PC-3 (cell line): ENCODE data around the gene FCER1A. TPM values are rescaled to one million over a fixed set of nuclear protein-coding genes. Genes with fewer than 3 reads are reported as not detected.

Experiments used
- ATAC-seq: fragments of 200-7000 bp; cut with Tn5 transposase; 2 replicates; pipeline ENCODE4 v1.9.1; 2020; ENCODE audit warnings: mild to moderate bottlenecking, moderate library complexity
- BruUV-seq: library from RNA; stranded (reverse); fragments of 400-500 nt; replicated peaks from 2 replicates; lab custom pipeline; 2021; lab: Mats Ljungman, UMichigan
- CTCF ChIA-PET: fragments of 300-600 bp; sonication (Branson Sonifier 250); formaldehyde crosslinking; loops from one replicate; lab custom pipeline; 2022; ENCODE audit warnings: antibody characterized with exemption; lab: Charles Lee
- POLR2A ChIA-PET: fragments of 300-600 bp; sonication (Branson Sonifier 250); formaldehyde crosslinking; loops from one replicate; lab custom pipeline; 2022; ENCODE audit warnings: antibody characterized with exemption; ENCODE audit not compliant: unreplicated experiment; lab: Charles Lee
- DNase-seq: peaks from one replicate; pipeline ENCODE4 v3.0.0-alpha.2; 2015
- H2AFZ ChIP-seq: fragments of 300-600 bp; sonication (generic); 2 replicates; pipeline ENCODE4 v1.6.0; 2016; ENCODE audit warnings: antibody characterized with exemption, low read length
- H3F3A ChIP-seq: fragments of 300-600 bp; sonication (generic); one replicate; pipeline ENCODE4 v1.6.0; 2017; ENCODE audit warnings: antibody characterized with exemption, low read length, control low read depth, mild to moderate bottlenecking; ENCODE audit not compliant: unreplicated experiment
- H3K27ac ChIP-seq: fragments of 300-600 bp; sonication (generic); 2 replicates; pipeline ENCODE4 v1.5.1; 2016; ENCODE audit warnings: mild to moderate bottlenecking, low read length
- H3K27me3 ChIP-seq: fragments of 300-600 bp; sonication (generic); 2 replicates; pipeline ENCODE4 v1.6.1; 2016; ENCODE audit warnings: low read length, mixed read lengths
- H3K36me3 ChIP-seq: fragments of 300-600 bp; sonication (generic); 2 replicates; pipeline ENCODE4 v1.6.1; 2016; ENCODE audit warnings: low read depth, mixed run types, low read length, mixed read lengths
- H3K4me1 ChIP-seq: fragments of 300-600 bp; sonication (generic); 2 replicates; pipeline ENCODE4 v1.5.1; 2016; ENCODE audit warnings: low read length; ENCODE audit not compliant: insufficient read depth
- H3K4me2 ChIP-seq: fragments of 300-600 bp; sonication (generic); 2 replicates; pipeline ENCODE4 v1.6.0; 2016; ENCODE audit warnings: low read length
- H3K4me3 ChIP-seq: fragments of 300-600 bp; sonication (generic); 2 replicates; pipeline ENCODE4 v1.5.1; 2016; ENCODE audit warnings: mild to moderate bottlenecking, low read length, mixed read lengths
- H3K79me2 ChIP-seq: fragments of 300-600 bp; sonication (generic); 2 replicates; pipeline ENCODE4 v1.6.1; 2017; ENCODE audit warnings: low read length, mixed read lengths
- H3K9ac ChIP-seq: fragments of 300-600 bp; sonication (generic); 2 replicates; pipeline ENCODE4 v1.6.0; 2016; ENCODE audit warnings: mild to moderate bottlenecking, low read length
- H3K9me2 ChIP-seq: fragments of 300-600 bp; sonication (generic); replicated peaks from 2 replicates; pipeline ENCODE4 v1.6.1; 2016; ENCODE audit warnings: mixed run types, low read length, mixed read lengths
- H3K9me3 ChIP-seq: fragments of 300-600 bp; sonication (generic); 2 replicates; pipeline ENCODE4 v1.6.1; 2016; ENCODE audit warnings: low read length, mixed read lengths
- H4K20me1 ChIP-seq: fragments of 300-600 bp; sonication (generic); 2 replicates; pipeline ENCODE4 v1.6.1; 2016; ENCODE audit warnings: low read length, mixed read lengths
- CTCF ChIP-seq: fragments of 300-600 bp; sonication (generic); conservative IDR thresholded peaks from 2 replicates; pipeline ENCODE4 v1.5.1; 2017; ENCODE audit warnings: antibody characterized with exemption, low read depth, mild to moderate bottlenecking, low read length
- EZH2 ChIP-seq: fragments of 300-600 bp; sonication (generic); IDR thresholded peaks from one replicate; pipeline ENCODE4 v1.6.1; 2017; ENCODE audit warnings: antibody characterized with exemption, mild to moderate bottlenecking, low read length; ENCODE audit not compliant: unreplicated experiment
- EZH2phosphoT487 ChIP-seq: fragments of 300-600 bp; sonication (generic); IDR thresholded peaks from 2 replicates; pipeline ENCODE4 v1.6.1; 2018; ENCODE audit warnings: mild to moderate bottlenecking, antibody characterized with exemption, low read length, borderline replicate concordance
- intact Hi-C: fragments of 100-400 bp; cut with micrococcal nuclease; formaldehyde crosslinking; loops from 2 replicates; pipeline ENCODE4 v1.9.0; 2023
- total RNA-seq: library from RNA; depleted of rRNA; stranded (reverse); fragments of >200 nt; gene quantifications from 2 replicates; pipeline ENCODE4 v1.2.3, GENCODE V29; 2014

The FCER1A gene
- total RNA-seq, 1 experiment from 2014 or later: not detected

DNA sequence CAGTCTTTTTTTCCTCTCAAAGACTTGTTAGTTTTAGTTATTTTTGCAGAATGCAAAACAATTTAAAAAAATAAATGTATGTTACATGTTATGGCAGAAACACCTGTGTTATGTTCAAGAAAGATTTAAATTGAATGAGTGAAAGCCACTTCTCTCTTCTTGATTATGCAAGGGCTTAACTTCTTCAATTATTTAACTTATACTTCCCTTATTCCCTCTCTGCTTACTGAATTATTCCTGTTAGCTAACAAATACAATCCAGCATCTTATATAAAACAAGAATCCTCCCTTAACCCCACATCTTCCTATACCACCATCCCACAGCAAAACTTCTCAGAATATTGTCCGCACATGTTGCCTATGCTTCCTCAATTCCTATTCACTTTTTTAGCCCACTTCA is 10.7 kb upstream of the FCER1A start:
- Histone ChIP-seq H3K27ac (no peak overlapping the region), H3K4me1 (no peaks in the 10 kb centered on the region), H3K9ac (no peak overlapping the region), H3K9me3 (no peaks in the 10 kb centered on the region), H4K20me1 (no peaks in the 10 kb centered on the region), H3F3A (no peaks in the 10 kb centered on the region), H3K36me3 (no peaks in the 10 kb centered on the region), H2AFZ (no peak overlapping the region), H3K4me3 (no peak overlapping the region), H3K27me3 (peaks cover 43% of the 10 kb centered on the region), H3K4me2 (no peak overlapping the region), H3K9me2 (no peaks in the 10 kb centered on the region), H3K79me2 (no peaks in the 10 kb centered on the region)
- ATAC-seq: no peak
- intact Hi-C loops: no loop called here
- no peak for DNase-seq
- CTCF ChIA-PET: no interaction called here
- POLR2A ChIA-PET: no interaction called here
- TF ChIP-seq EZH2phosphoT487: no peak
- TF ChIP-seq CTCF: no peak
- TF ChIP-seq EZH2: no peak
- no TSS peak for BruUV-seq

DNA sequence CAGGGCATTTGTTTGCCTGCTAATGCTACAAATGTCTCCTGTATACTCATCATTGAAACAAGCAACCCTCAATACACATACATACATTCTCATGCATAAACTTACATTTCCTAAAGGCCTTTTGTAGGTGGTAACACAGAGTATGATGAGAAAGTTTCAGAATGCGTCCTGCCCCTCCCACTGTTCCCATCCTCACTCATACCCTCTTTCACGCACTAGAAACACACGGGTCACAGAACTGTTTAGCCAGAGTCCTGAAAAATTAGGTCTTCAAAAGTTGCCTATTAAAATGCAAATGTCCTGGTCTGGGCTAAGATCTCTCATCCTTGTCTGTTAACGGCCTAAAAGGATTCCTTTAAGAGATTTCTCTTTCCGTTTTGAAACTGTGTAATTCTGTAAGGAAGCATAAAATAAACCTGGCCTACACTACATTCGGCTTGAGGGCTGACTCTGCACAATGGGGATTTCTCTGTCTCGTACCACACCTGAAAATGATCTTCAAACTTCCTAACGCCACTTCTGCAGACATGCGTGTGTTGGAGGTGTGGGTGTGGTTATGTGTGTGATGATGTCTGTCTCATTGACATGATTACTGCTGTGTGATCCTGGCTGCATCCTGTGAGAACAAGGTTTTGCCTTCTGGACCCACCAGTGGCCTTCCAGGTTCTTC is 5.3 kb upstream of the FCER1A start:
- Histone ChIP-seq H3K27ac (no peak overlapping the region), H3K4me3 (no peak overlapping the region), H3K9me2 (no peaks in the 10 kb centered on the region), H3F3A (no peaks in the 10 kb centered on the region), H3K9ac (no peak overlapping the region), H3K4me2 (no peak overlapping the region), H3K27me3 (peaks cover 56% of the 10 kb centered on the region), H3K79me2 (no peaks in the 10 kb centered on the region), H2AFZ (no peak overlapping the region), H4K20me1 (no peaks in the 10 kb centered on the region), H3K9me3 (no peaks in the 10 kb centered on the region), H3K4me1 (no peaks in the 10 kb centered on the region), H3K36me3 (no peaks in the 10 kb centered on the region)
- no peak for TF ChIP-seq EZH2
- no TSS peak for BruUV-seq
- CTCF ChIA-PET: no interaction called here
- no peak for DNase-seq
- no peak for ATAC-seq
- POLR2A ChIA-PET: no interaction called here
- intact Hi-C loops: no loop called here

DNA sequence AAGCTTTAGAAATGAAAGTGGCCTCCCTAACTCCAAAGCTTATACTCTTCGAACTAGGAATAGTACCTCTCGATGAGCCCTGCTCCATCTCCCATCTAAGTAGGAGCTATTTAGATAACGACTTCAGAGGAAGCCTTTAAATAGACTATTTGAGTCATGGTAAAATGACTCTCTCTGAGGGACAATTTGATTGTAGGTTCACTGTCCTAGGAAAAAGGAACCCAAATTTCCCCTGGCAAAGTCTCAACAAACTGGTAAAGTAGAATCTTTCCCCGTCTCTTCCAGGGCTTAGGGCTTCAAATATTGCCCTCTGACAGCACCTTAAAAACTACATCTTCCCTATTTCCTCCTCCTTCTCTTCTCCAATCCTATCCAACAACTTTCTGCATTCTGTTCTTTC is 2.0 kb upstream of the FCER1A start:
- Histone ChIP-seq H3K4me2 (no peak overlapping the region), H3K4me1 (no peaks in the 10 kb centered on the region), H3K9me3 (no peaks in the 10 kb centered on the region), H3K9ac (no peak overlapping the region), H4K20me1 (no peaks in the 10 kb centered on the region), H3K27ac (no peak overlapping the region), H3K27me3 (peaks cover 62% of the 10 kb centered on the region), H3K36me3 (no peaks in the 10 kb centered on the region), H3K9me2 (no peaks in the 10 kb centered on the region), H2AFZ (no peak overlapping the region), H3K4me3 (no peak overlapping the region), H3F3A (no peaks in the 10 kb centered on the region), H3K79me2 (no peaks in the 10 kb centered on the region)
- ChIA-PET CTCF (no interaction called here), POLR2A (no interaction called here)
- no TSS peak for BruUV-seq
- intact Hi-C loops: no loop called here
- no peak for ATAC-seq
- no peak for TF ChIP-seq EZH2phosphoT487
- no peak for TF ChIP-seq CTCF
- no peak for DNase-seq
